A549 (cell line): ENCODE results near the gene NRAS. TPM values are rescaled to one million over a fixed set of nuclear protein-coding genes. Genes with fewer than 3 reads are reported as not detected.
"Not testable (repeated sequence)": the region's sequence is repeated elsewhere in the genome, so short reads cannot be mapped to it uniquely, and the experiment has no call there.

ENCODE experiments used
- ATAC-seq, 2 experiments: fragments of 200-7000 bp in 1 of 2; fragments of >200 bp in 1 of 2; cut with Nextera tagmentation in 1 of 2; cut with Tn5 transposase in 1 of 2; 3 replicates each; pipeline versions ENCODE4 v1.8.0 to v1.9.1; 2018 to 2020; ENCODE audit warnings: mild to moderate bottlenecking in 1 of 2, moderate library complexity in 1 of 2
- CTCF ChIA-PET: fragments of 300-600 bp; sonication (Branson Sonifier 250); formaldehyde crosslinking; extraction: SDS; loops from one replicate; lab custom pipeline; 2021; ENCODE audit warnings: antibody characterized with exemption, inconsistent platforms; lab: Yijun Ruan, JAX
- POLR2A ChIA-PET: fragments of 350-600 bp; formaldehyde crosslinking; extraction: SDS; loops from one replicate; lab custom pipeline; 2021; ENCODE audit warnings: antibody characterized with exemption, inconsistent platforms; lab: Yijun Ruan, JAX
- DNase-seq, 2 experiments: peaks; one replicate each; pipeline versions ENCODE4 v3.0.0 to v3.0.0-alpha.2; 2011 to 2016; ENCODE audit warnings: low read depth in 1 of 2, low spot score in 1 of 2
- FAIRE-seq: peaks from 2 replicates; lab custom pipeline; 2011; peaks lifted over from hg19 to GRCh38; lab: Jason Lieb, UNC
- H3K27ac ChIP-seq, 2 experiments: fragments of >200 bp; sonication (Bioruptor Twin); formaldehyde crosslinking; 3 replicates each; pipeline ENCODE4 v1.5.1; 2016 to 2017
- H3K4me1 ChIP-seq: fragments of >200 bp; sonication (Bioruptor Twin); formaldehyde crosslinking; 3 replicates; pipeline ENCODE4 v1.6.1; 2016
- H3K4me2 ChIP-seq: fragments of >200 bp; sonication (Bioruptor Twin); formaldehyde crosslinking; 3 replicates; pipeline ENCODE4 v1.6.1; 2016
- H3K4me3 ChIP-seq: fragments of >200 bp; sonication (Bioruptor Twin); formaldehyde crosslinking; 3 replicates; pipeline ENCODE4 v1.5.1; 2016
- H3K9me3 ChIP-seq: fragments of >200 bp; sonication (Bioruptor Twin); formaldehyde crosslinking; 3 replicates; pipeline ENCODE4 v1.6.1; 2016
- CBX8 ChIP-seq: fragments of 200-600 bp; sonication (generic); IDR thresholded peaks from 2 replicates; pipeline ENCODE4 v1.6.1; 2016
- CEBPB ChIP-seq, 2 experiments: fragments of >200 bp in 1 of 2; sonication (Bioruptor Twin) in 1 of 2; formaldehyde crosslinking in 1 of 2; IDR thresholded peaks; 2 replicates each; pipeline ENCODE4 v1.6.1; 2012 to 2016
- CHD2 ChIP-seq: fragments of 150-350 bp; IDR thresholded peaks from 2 replicates; pipeline ENCODE4 v1.6.1; 2014; ENCODE audit warnings: low read length; ENCODE audit not compliant: partially characterized antibody
- EHMT2 ChIP-seq: fragments of 200-600 bp; sonication (generic); IDR thresholded peaks from 2 replicates; pipeline ENCODE4 v1.6.1; 2016; ENCODE audit warnings: antibody characterized with exemption, low read depth, mild to moderate bottlenecking, moderate library complexity
- FOSL2 ChIP-seq, 2 experiments: fragments of 450-650 bp in 1 of 2; fragments of >200 bp in 1 of 2; sonication (Bioruptor Twin) in 1 of 2; formaldehyde crosslinking; IDR thresholded peaks; 2 replicates each; pipeline versions ENCODE4 v1.5.0 to v1.6.1; 2016 to 2020; ENCODE audit warnings: mild to moderate bottlenecking in 1 of 2, moderate library complexity in 1 of 2
- GATA3 ChIP-seq: IDR thresholded peaks from 2 replicates; pipeline ENCODE4 v1.6.1; 2012; ENCODE audit warnings: borderline replicate concordance
- HES2 ChIP-seq: fragments of >200 bp; sonication (Bioruptor Twin); formaldehyde crosslinking; IDR thresholded peaks from 2 replicates; pipeline ENCODE4 v1.6.1; 2016
- JUN ChIP-seq, 2 experiments: fragments of >200 bp; sonication (Bioruptor Twin); formaldehyde crosslinking; IDR thresholded peaks; 2 replicates in 1 of 2; 3 replicates in 1 of 2; pipeline ENCODE4 v1.6.1; 2016 to 2017
- KDM5A ChIP-seq: fragments of 200-600 bp; sonication (generic); IDR thresholded peaks from 2 replicates; pipeline ENCODE4 v1.6.1; 2016; ENCODE audit warnings: antibody characterized with exemption, mild to moderate bottlenecking
- MAX ChIP-seq: IDR thresholded peaks from 2 replicates; pipeline ENCODE4 v1.6.1; 2012
- MYC ChIP-seq: IDR thresholded peaks from 2 replicates; pipeline ENCODE4 v1.6.1; 2012; ENCODE audit warnings: mild to moderate bottlenecking, inconsistent platforms, low read length, improper control_type of control experiment, borderline replicate concordance
- NFE2L2 ChIP-seq: fragments of 150-350 bp; conservative IDR thresholded peaks from 2 replicates; pipeline ENCODE4 v1.6.1; 2014; ENCODE audit warnings: low read length
- POLR2AphosphoS2 ChIP-seq: conservative IDR thresholded peaks from 2 replicates; pipeline ENCODE4 v1.6.1; 2012; ENCODE audit warnings: low read length, improper control_type of control experiment, inconsistent platforms
- RAD21 ChIP-seq, 2 experiments: fragments of >200 bp in 1 of 2; sonication (Bioruptor Twin) in 1 of 2; formaldehyde crosslinking in 1 of 2; IDR thresholded peaks in 1 of 2; conservative IDR thresholded peaks in 1 of 2; 2 replicates in 1 of 2; 3 replicates in 1 of 2; pipeline ENCODE4 v1.6.1; 2012 to 2018; ENCODE audit warnings: inconsistent platforms in 1 of 2
- RARB ChIP-seq: fragments of 250-450 bp; sonication (Bioruptor Pico); IDR thresholded peaks from 2 replicates; pipeline ENCODE4 v1.8.0; 2021; ENCODE audit warnings: mild to moderate bottlenecking, moderate library complexity
- SMC3 ChIP-seq: fragments of >200 bp; sonication (Bioruptor Twin); formaldehyde crosslinking; IDR thresholded peaks from 3 replicates; pipeline ENCODE4 v1.6.1; 2018; ENCODE audit warnings: inconsistent platforms
- TFCP2L1 ChIP-seq: fragments of 250-450 bp; sonication (Bioruptor Pico); IDR thresholded peaks from 2 replicates; pipeline ENCODE4 v1.5.0; 2021; ENCODE audit warnings: mild to moderate bottlenecking
- TP53 ChIP-seq: fragments of 250-450 bp; sonication (Bioruptor Pico); IDR thresholded peaks from 2 replicates; pipeline ENCODE4 v1.5.0; 2021; ENCODE audit warnings: mild to moderate bottlenecking, moderate library complexity
- USF2 ChIP-seq: fragments of 450-650 bp; IDR thresholded peaks from 2 replicates; pipeline ENCODE4 v1.6.1; 2014; ENCODE audit warnings: antibody characterized with exemption
- ZNF302 ChIP-seq: fragments of 250-450 bp; sonication (Bioruptor Pico); IDR thresholded peaks from 2 replicates; pipeline ENCODE4 v1.9.0; 2021; ENCODE audit warnings: inconsistent platforms, mild to moderate bottlenecking, moderate library complexity
- ZSCAN20 ChIP-seq: fragments of 250-450 bp; sonication (Bioruptor Pico); IDR thresholded peaks from 2 replicates; pipeline ENCODE4 v1.8.0; 2022; ENCODE audit warnings: mild to moderate bottlenecking, moderate library complexity
- WGBS: methylation state at CpG from one replicate; pipeline ENCODE4 v1.1.6; 2017; ENCODE audit errors: missing lambda C conversion rate; 5-methylcytosine and 5-hydroxymethylcytosine counted together
- polyA plus RNA-seq, 4 experiments: library from polyadenylated mRNA; depleted of rRNA in 3 of 4; stranded (reverse); fragments of >200 nt; fragmentation: RNase III in 1 of 4; extraction: RNeasy Plus Mini Kit Qiagen cat#74134 plus additional on column Dnase treatment in 1 of 4; gene quantifications; 2 replicates in 3 of 4; 3 replicates in 1 of 4; pipeline ENCODE4 v1.2.3, GENCODE V29; 2011 to 2017

Gene NRAS
- polyA plus RNA-seq, 2 of the 4 experiments (the other 2 are of a cell fraction): 28.7 to 52.2 TPM

GRCh38 chr1:114756949-114757454, 40.4 kb upstream of the NRAS start:
- CTCF ChIA-PET: interaction anchor here (1.2 kb wide), 1 partner anchor 18 kb away, joined by 3 read pairs; no protein-coding TSS in a partner anchor
- Histone ChIP-seq H3K4me2 (peak overlapping the region; percentile 91), H3K4me3 (peak overlapping the region; percentile 97), H3K4me1 (peaks cover 29% of the 10 kb centered on the region; the same call in 2 of the 3 replicates), H3K9me3 (no peaks in the 10 kb centered on the region), H3K27ac (peak overlapping the region; percentile 100)
- DNase-seq (peak; percentile 11 to 18), FAIRE-seq (no peak), ATAC-seq (peak in 1 of 2 experiments; percentile 32; a peak in 3 of 6 replicates)
- POLR2A ChIA-PET: interaction anchor here (0.6 to 1.7 kb wide), 3 partner anchors 12 to 425 kb away, joined by 4 to 6 read pairs (median 5); partner anchors contain the start of gene SIKE1
- TF ChIP-seq CEBPB (IDR thresholded peaks at IDR 0.05) (peak in 1 of 2 experiments; percentile 45; a peak in 1 of 4 replicates), CHD2 (no peak)
- WGBS: 0% methylated on average over 11 of the region's 17 CpGs

- 0 out of 2 replicates have a peak, but pooled peaks have one; percentile 20 for TF ChIP-seq RARB (CRISPR knock-in tag)
- TF ChIP-seq TFCP2L1: no peak
- Histone ChIP-seq H3K4me2 (peak overlapping the region; percentile 91), H3K4me1 (peaks cover 32% of the 10 kb centered on the region; the same call in 2 of the 3 replicates), H3K4me3 (peak overlapping the region; percentile 97), H3K27ac (peak overlapping the region; percentile 100; a peak in 4 of 6 replicates), H3K9me3 (no peaks in the 10 kb centered on the region)
- ATAC-seq (no peak), FAIRE-seq (no peak), DNase-seq (no peak)
- ChIA-PET POLR2A (interaction anchor here (1.2 to 1.7 kb wide), 2 partner anchors 11 to 24 kb away, joined by 5 to 6 read pairs; partner anchors contain the start of gene SIKE1), CTCF (no interaction called here)
- 23% methylated on average over 14 of the region's 14 CpGs for WGBS
These were observed 39.7 kb upstream of the NRAS start for GRCh38 chr1:114756009-114756892.

- ChIA-PET CTCF (no interaction called here), POLR2A (no interaction called here)
- Histone ChIP-seq H3K4me2 (peak overlapping the region; percentile 91), H3K4me1 (peaks cover 32% of the 10 kb centered on the region; the same call in 2 of the 3 replicates), H3K4me3 (no peak overlapping the region), H3K9me3 (no peaks in the 10 kb centered on the region), H3K27ac (no peak overlapping the region)
- DNase-seq: no peak
- WGBS: 70% methylated on average over 7 of the region's 7 CpGs
- ATAC-seq: no peak
- no peak for TF ChIP-seq GATA3
- TF ChIP-seq NFE2L2: no peak
- no peak for TF ChIP-seq JUN (IDR thresholded peaks at IDR 0.05)
- no peak for TF ChIP-seq RARB (CRISPR knock-in tag)
- TF ChIP-seq HES2: no peak
- FAIRE-seq: no peak
These were observed 38.7 kb upstream of the NRAS start for GRCh38 chr1:114755006-114755931.

- FAIRE-seq, H3K4me3 ChIP-seq, H3K27ac ChIP-seq, H3K4me2 ChIP-seq, POLR2A ChIA-PET, DNase-seq, H3K9me3 ChIP-seq, ATAC-seq: not testable (repeated sequence)
- WGBS: 93% methylated on average over 6 of the region's 6 CpGs
- CTCF ChIA-PET: interaction anchor here (1.2 kb wide), 1 partner anchor 407 kb away, joined by 3 read pairs; no protein-coding TSS in a partner anchor
- peaks cover 32% of the 10 kb centered on the region; the same call in 2 of the 3 replicates for H3K4me1 ChIP-seq
These were observed 37.1 kb upstream of the NRAS start for GRCh38 chr1:114753702-114754101.

GRCh38 chr1:114753143-114753542, 36.6 kb upstream of the NRAS start:
- FAIRE-seq (no peak), ATAC-seq (no peak), DNase-seq (no peak)
- no peak overlapping the region for H3K27ac ChIP-seq
- CTCF ChIA-PET: interaction anchor here (1.2 kb wide), 1 partner anchor 407 kb away, joined by 3 read pairs; no protein-coding TSS in a partner anchor
- POLR2A ChIA-PET: no interaction called here
- H3K4me1 ChIP-seq: peaks cover 28% of the 10 kb centered on the region; the same call in 2 of the 3 replicates
- no peak overlapping the region for H3K4me3 ChIP-seq
- H3K4me2 ChIP-seq: no peak overlapping the region
- no peaks in the 10 kb centered on the region for H3K9me3 ChIP-seq
- WGBS: 82% methylated on average over 4 of the region's 4 CpGs
- TF ChIP-seq CHD2: no peak
- TF ChIP-seq CBX8: no peak
- TF ChIP-seq GATA3: no peak
- no peak for TF ChIP-seq TP53 (CRISPR knock-in tag)
- TF ChIP-seq SMC3: no peak
- no peak for TF ChIP-seq USF2
- TF ChIP-seq RARB (CRISPR knock-in tag): no peak
- TF ChIP-seq ZNF302: no peak
- no peak for TF ChIP-seq MAX
- TF ChIP-seq FOSL2 (IDR thresholded peaks at IDR 0.05): no peak
- TF ChIP-seq FOSL2 (CRISPR knock-in tag; IDR thresholded peaks at IDR 0.05): no peak
- no peak for TF ChIP-seq EHMT2
- no peak for TF ChIP-seq POLR2AphosphoS2
- no peak for TF ChIP-seq ZSCAN20 (CRISPR knock-in tag)
- no peak for TF ChIP-seq KDM5A
- no peak for TF ChIP-seq RAD21 (conservative IDR thresholded peaks at IDR 0.05 in 1 of 2, IDR thresholded peaks at IDR 0.05 in 1 of 2)
- no peak for TF ChIP-seq MYC
